ENCODE results near the gene RHEX.

GRCh38 chr1:206005234-206005633 is 47.7 kb upstream of the RHEX start:
- TF ChIP-seq EZH2 (IDR thresholded peaks at IDR 0.05) = no peak
- no peak for TF ChIP-seq CTCF (IDR thresholded peaks at IDR 0.05)

Measured in neural progenitor cell (in vitro differentiated cells).